Kidney (tissue), 14 donors: ENCODE measurements around the gene LPIN1. TPM values are rescaled to one million over a fixed set of nuclear protein-coding genes. Genes with fewer than 3 reads are reported as not detected.
A peak's percentile ranks its signal among the peaks of the same experiment; 100 is the strongest.

Source experiments
- DNase-seq, 5 donors: peaks; one replicate each; pipeline ENCODE4 v3.0.0-alpha.2; 2013 to 2020
- FAIRE-seq: peaks from 2 replicates; lab custom pipeline; 2012; peaks lifted over from hg19 to GRCh38; lab: Jason Lieb, UNC
- H3K27ac ChIP-seq, 2 donors: one replicate each; pipeline ENCODE4 v1.7.0; 2013; ENCODE audit warnings: low read depth in 2 of 2, low read length in 2 of 2, inconsistent platforms in 1 of 2
- H3K27me3 ChIP-seq: one replicate; pipeline ENCODE4 v1.7.1; 2013; ENCODE audit warnings: low read length, inconsistent platforms; ENCODE audit not compliant: control insufficient read depth, insufficient read depth
- H3K36me3 ChIP-seq, 3 donors: one replicate each; pipeline versions ENCODE4 v1.7.0 to v1.7.1; 2013; ENCODE audit warnings: low read length in 3 of 3, control low read depth in 1 of 3, inconsistent platforms in 1 of 3; ENCODE audit not compliant: insufficient read depth in 3 of 3, control insufficient read depth in 2 of 3
- H3K4me1 ChIP-seq, 3 donors: one replicate each; pipeline versions ENCODE4 v1.7.0 to v1.7.1; 2013; ENCODE audit warnings: low read length in 3 of 3, inconsistent platforms in 1 of 3, low read depth in 1 of 3; ENCODE audit not compliant: control insufficient read depth in 2 of 3, insufficient read depth in 2 of 3
- H3K4me3 ChIP-seq, 3 donors: one replicate each; pipeline versions ENCODE4 v1.7.0 to v1.8.1; 2013; ENCODE audit warnings: low read length in 3 of 3, control low read depth in 1 of 3, inconsistent platforms in 1 of 3
- H3K9ac ChIP-seq, 3 donors: one replicate each; pipeline versions ENCODE4 v1.7.0 to v1.7.1; 2013; ENCODE audit warnings: low read length in 3 of 3, control low read depth in 1 of 3, inconsistent platforms in 1 of 3
- H3K9me3 ChIP-seq, 3 donors: one replicate each; pipeline versions ENCODE4 v1.7.0 to v1.7.1; 2013; ENCODE audit warnings: low read length in 3 of 3, control low read depth in 1 of 3, inconsistent platforms in 1 of 3; ENCODE audit not compliant: control insufficient read depth in 2 of 3, insufficient read depth in 1 of 3
- intact Hi-C: fragments of 100-400 bp; cut with DNase I; formaldehyde crosslinking; loops from one replicate; pipeline ENCODE4 v1.11.1; 2022
- polyA plus RNA-seq: library from polyadenylated mRNA; stranded (reverse); fragments of 350-450 nt; fragmentation: Illumina TruSeq; extraction: RNeasy Lipid Tissue Mini Kit (QIAGEN cat#74804); gene quantifications from one replicate; pipeline ENCODE4 v1.2.3, GENCODE V29; 2014; ENCODE audit warnings: low read depth, low replicate concordance; ENCODE audit not compliant: insufficient read depth
- total RNA-seq: library from RNA; stranded (reverse); fragmentation: NEBNext Ultra II Directional; extraction: Animal tissue kit (Norgen Biotek cat#: 25700); gene quantifications from one replicate; pipeline ENCODE4 v1.2.1, GENCODE V29; 2021
- TF ChIP-seq, protein P1 (sequence below): IDR thresholded peaks from 3 replicates; pipeline ENCODE4 v1.5.1; 2012; ENCODE audit warnings: mild to moderate bottlenecking, moderate library complexity, borderline replicate concordance; ENCODE audit not compliant: insufficient read depth; ENCODE audit errors: extremely low read depth
- donor health status: control.
- donor health status: control.
- donor health status: control.
- donor health status: control.
- donor health status: control.
- donor health status: DM: yes; HTN: yes; CAD: no.
- donor health status: Normal renal cell carcinoma (clear cell type).

Gene LPIN1
- total and polyA plus RNA-seq, 2 donors from 2014 or later = 11.8 to 36.8 TPM

DNA sequence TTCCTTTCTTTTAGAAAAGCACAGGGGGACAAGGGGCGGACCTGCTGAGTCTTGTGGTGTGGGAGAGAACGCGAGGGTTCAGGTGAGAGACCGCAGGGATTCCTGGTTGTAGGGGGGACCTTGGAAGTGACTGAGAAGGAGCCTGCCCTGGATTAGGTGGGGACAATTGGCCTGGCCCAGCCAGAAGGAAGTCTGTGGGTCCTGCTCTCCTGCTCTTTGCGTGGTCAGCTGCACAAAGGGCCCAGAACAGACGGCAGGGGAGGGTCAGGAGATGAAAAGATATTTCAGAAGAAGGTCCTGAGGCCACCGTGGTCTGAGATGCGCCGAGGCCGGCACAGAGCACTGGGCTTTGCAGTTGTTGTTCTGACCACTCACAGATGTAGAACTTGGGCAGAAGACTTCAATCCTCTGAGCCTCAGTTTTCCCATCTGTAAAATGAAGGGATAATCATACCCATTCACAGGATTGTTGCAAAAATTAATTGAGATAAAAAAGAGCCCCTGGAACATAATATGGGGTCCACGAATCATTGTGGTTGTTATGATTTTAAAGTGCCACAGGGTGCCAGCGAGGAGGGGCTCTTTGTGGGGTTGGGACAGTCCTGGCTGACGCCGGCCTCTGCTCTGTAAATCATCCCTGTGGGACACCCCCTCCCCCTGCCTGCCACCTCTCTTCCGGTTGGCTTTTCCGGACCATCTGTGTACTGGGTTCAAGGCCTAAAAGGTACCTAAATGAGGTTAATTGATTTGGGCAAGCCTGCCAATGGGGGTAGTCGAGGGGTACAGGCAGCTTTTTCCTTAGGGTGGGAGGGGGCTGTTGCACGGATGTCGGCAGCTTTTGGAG lies 1.8 kb downstream of the LPIN1 start:
- no peaks in the 10 kb centered on the region for H3K36me3 ChIP-seq
- H3K4me3 ChIP-seq = peak overlapping the region in 2 of 3 donors; percentile 54 to 69
- H3K27me3 ChIP-seq = no peaks in the 10 kb centered on the region
- H3K9me3 ChIP-seq = no peaks in the 10 kb centered on the region
- intact Hi-C loops = no loop called here
- TF ChIP-seq, protein P1, sequence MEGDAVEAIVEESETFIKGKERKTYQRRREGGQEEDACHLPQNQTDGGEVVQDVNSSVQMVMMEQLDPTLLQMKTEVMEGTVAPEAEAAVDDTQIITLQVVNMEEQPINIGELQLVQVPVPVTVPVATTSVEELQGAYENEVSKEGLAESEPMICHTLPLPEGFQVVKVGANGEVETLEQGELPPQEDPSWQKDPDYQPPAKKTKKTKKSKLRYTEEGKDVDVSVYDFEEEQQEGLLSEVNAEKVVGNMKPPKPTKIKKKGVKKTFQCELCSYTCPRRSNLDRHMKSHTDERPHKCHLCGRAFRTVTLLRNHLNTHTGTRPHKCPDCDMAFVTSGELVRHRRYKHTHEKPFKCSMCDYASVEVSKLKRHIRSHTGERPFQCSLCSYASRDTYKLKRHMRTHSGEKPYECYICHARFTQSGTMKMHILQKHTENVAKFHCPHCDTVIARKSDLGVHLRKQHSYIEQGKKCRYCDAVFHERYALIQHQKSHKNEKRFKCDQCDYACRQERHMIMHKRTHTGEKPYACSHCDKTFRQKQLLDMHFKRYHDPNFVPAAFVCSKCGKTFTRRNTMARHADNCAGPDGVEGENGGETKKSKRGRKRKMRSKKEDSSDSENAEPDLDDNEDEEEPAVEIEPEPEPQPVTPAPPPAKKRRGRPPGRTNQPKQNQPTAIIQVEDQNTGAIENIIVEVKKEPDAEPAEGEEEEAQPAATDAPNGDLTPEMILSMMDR = no peak
- FAIRE-seq (no peak), DNase-seq (no peak)
- peak overlapping the region in 1 of 3 donors; percentile 74 for H3K9ac ChIP-seq
- peak overlapping the region in 1 of 2 donors; percentile 34 for H3K27ac ChIP-seq
- peaks cover 0 to 34% (median 3%) of the 10 kb centered on the region in 3 donors for H3K4me1 ChIP-seq

DNA sequence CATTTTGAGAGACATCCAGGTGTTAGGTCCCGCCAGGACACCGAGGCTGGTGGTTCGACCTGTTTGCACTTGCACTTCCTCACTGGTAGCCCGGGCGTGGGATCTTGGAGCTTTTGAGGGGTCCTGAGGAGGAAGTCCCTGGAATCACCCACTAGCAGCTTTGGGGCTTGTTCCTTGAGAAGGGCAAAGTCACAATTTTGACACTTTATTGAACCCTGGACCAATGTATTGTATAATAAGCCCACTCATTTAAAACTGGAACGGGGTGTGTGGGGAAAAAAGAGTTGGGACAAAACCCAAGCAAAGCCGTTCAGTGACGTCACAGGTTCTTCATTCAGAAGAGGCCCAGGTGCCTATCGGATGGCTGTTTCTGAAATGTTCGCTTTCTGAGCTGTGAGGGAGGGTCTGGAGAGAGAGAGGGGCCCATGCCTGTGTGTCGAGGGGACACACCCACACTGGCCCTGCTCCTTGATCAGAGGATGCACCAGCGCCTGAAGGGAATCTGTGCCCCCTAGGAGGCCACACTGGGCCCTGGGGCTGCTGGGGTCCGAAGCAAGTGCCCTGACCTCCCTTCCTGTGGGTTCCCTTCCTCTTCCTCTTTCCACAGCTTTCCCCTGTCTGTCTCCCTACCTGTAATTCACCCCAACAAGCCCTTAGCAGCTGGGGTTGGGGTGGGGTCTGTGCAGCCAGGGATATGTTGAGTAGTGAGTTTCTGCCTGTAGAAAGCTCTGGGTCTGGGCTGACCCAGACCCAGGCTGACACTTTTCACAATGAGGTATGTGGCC lies 2.6 kb downstream of the LPIN1 start:
- intact Hi-C loops = no loop called here
- DNase-seq = no peak
- Histone ChIP-seq H3K36me3 (no peaks in the 10 kb centered on the region), H3K4me3 (no peak overlapping the region), H3K9ac (peak overlapping the region in 1 of 3 donors; percentile 23), H3K9me3 (no peaks in the 10 kb centered on the region), H3K27ac (no peak overlapping the region), H3K27me3 (no peaks in the 10 kb centered on the region), H3K4me1 (peaks cover 0 to 35% (median 5%) of the 10 kb centered on the region in 3 donors)
- TF ChIP-seq, protein P1 = no peak
- no peak for FAIRE-seq

DNA sequence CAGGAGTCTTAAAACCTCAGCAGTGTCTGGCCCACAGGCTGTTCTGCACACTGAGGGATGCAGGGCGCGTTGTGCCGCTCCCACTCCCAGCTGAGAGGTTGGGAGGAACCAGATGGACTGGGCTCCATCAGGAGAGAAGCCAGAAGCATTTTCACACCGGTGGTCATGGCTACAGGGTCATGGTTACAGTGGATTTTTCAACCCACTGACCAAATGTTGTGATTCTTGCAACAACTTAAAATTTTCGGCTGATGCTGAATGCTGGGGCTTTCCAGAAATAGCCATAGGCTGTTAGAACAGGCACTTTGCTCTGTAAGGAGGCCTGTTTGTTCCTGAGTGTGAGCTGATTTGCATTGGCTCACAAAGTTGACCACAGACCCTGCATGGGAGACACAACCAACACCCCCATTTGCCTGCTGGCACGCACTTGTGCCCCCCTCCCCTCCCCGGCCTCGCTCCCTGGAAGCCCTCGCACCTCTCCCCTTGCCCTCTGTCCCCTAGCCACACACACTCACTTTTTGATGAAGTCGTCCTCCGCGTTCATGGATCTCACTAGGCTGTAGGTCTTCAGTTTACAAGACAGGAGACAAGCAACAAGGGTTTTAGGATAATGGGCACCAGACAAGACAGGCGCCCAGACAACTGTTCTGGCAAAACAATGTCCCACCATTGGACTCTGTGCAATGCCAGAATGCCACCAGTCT lies 3.4 kb downstream of the LPIN1 start:
- H3K36me3 ChIP-seq = no peaks in the 10 kb centered on the region
- TF ChIP-seq, protein P1 = no peak
- FAIRE-seq (no peak), DNase-seq (no peak)
- H3K4me1 ChIP-seq = peaks cover 0 to 36% (median 5%) of the 10 kb centered on the region in 3 donors
- no peak overlapping the region for H3K9ac ChIP-seq
- no peaks in the 10 kb centered on the region for H3K27me3 ChIP-seq
- peak overlapping the region in 1 of 2 donors; percentile 41 for H3K27ac ChIP-seq
- no peak overlapping the region for H3K4me3 ChIP-seq
- intact Hi-C loops = no loop called here
- no peaks in the 10 kb centered on the region for H3K9me3 ChIP-seq
